B cell (primary cell): Measurements from ENCODE around the gene PLPPR5. TPM values are rescaled to one million over a fixed set of nuclear protein-coding genes. Genes with fewer than 3 reads are reported as not detected.

ENCODE experiments used
- ATAC-seq: fragments of 200-7000 bp; cut with Tn5 transposase; one replicate; pipeline ENCODE4 v1.10.0; 2021; ENCODE audit warnings: low read depth, mild to moderate bottlenecking, moderate number of reproducible peaks, moderate library complexity
- CTCF ChIA-PET: fragments of 350-600 bp; sonication (Branson Sonifier 250); formaldehyde crosslinking; loops from one replicate; lab custom pipeline; 2021; ENCODE audit warnings: antibody characterized with exemption, inconsistent platforms; lab: Charles Lee
- POLR2A ChIA-PET: fragments of 350-600 bp; sonication (Branson Sonifier 250); formaldehyde crosslinking; loops from one replicate; lab custom pipeline; 2021; ENCODE audit warnings: antibody characterized with exemption; lab: Charles Lee
- DNase-seq: peaks from one replicate; pipeline ENCODE4 v3.0.0; 2013
- H2AFZ ChIP-seq: 2 replicates; pipeline ENCODE4 v1.6.1; 2012; ENCODE audit warnings: mild to moderate bottlenecking, low read depth, low read length; ENCODE audit not compliant: insufficient read depth, poor library complexity, severe bottlenecking
- H3K27ac ChIP-seq, 2 donors: 1 replicate in 1 of 2; 2 replicates in 1 of 2; pipeline ENCODE4 v1.5.1; 2012 to 2013; ENCODE audit warnings: low read length in 2 of 2, mild to moderate bottlenecking in 2 of 2, moderate library complexity in 1 of 2
- H3K27me3 ChIP-seq, 4 experiments: fragments of 200-600 bp in 1 of 4; sonication (generic) in 1 of 4; replicated peaks in 1 of 4; 1 replicate in 2 of 4; 2 replicates in 2 of 4; pipeline versions ENCODE4 v1.6.1 to v1.7.0; 2013 to 2016; ENCODE audit warnings: low read length in 3 of 4, mild to moderate bottlenecking in 2 of 4, mixed read lengths in 1 of 4, moderate library complexity in 1 of 4; ENCODE audit not compliant: insufficient read depth in 4 of 4, control insufficient read depth in 3 of 4; ENCODE audit errors: control extremely low read depth in 1 of 4
- H3K36me3 ChIP-seq, 2 experiments: replicated peaks in 1 of 2; 1 replicate in 1 of 2; 2 replicates in 1 of 2; pipeline versions ENCODE4 v1.6.1 to v1.7.1; 2013; ENCODE audit warnings: low read length in 1 of 2; ENCODE audit not compliant: insufficient read depth in 2 of 2, control insufficient read depth in 1 of 2; ENCODE audit errors: control extremely low read depth in 1 of 2, extremely low read depth in 1 of 2
- H3K4me1 ChIP-seq, 2 donors: fragments of 200-600 bp in 1 of 2; sonication (generic) in 1 of 2; 1 replicate in 1 of 2; 2 replicates in 1 of 2; pipeline versions ENCODE4 v1.5.1 to v1.6.1; 2013 to 2017; ENCODE audit warnings: low read length in 2 of 2; ENCODE audit not compliant: control insufficient read depth in 2 of 2, insufficient read depth in 2 of 2
- H3K4me2 ChIP-seq: replicated peaks from 2 replicates; pipeline ENCODE3; 2012; ENCODE audit warnings: mild to moderate bottlenecking, low read depth, low read length; ENCODE audit not compliant: poor library complexity, severe bottlenecking
- H3K4me3 ChIP-seq, 5 experiments: fragments of 200-600 bp in 1 of 5; sonication (generic) in 1 of 5; 1 replicate in 3 of 5; 2 replicates in 2 of 5; pipeline versions ENCODE4 v1.5.1 to v1.7.0; 2011 to 2016; ENCODE audit warnings: low read length in 4 of 5, mild to moderate bottlenecking in 4 of 5, low read depth in 2 of 5, control low read depth in 1 of 5, moderate library complexity in 1 of 5; ENCODE audit not compliant: insufficient read depth in 1 of 5; ENCODE audit errors: control extremely low read depth in 1 of 5, extremely low read depth in 1 of 5
- H3K79me2 ChIP-seq: fragments of 200-600 bp; sonication (generic); one replicate; pipeline ENCODE4 v1.6.0; 2016; ENCODE audit warnings: low read length; ENCODE audit not compliant: control insufficient read depth, insufficient read depth
- H3K9ac ChIP-seq: fragments of 200-600 bp; sonication (generic); 2 replicates; pipeline ENCODE4 v1.6.1; 2017; ENCODE audit warnings: mild to moderate bottlenecking, low read length, moderate library complexity
- H3K9me3 ChIP-seq, 3 donors: one replicate each; pipeline versions ENCODE4 v1.6.1 to v1.7.1; 2013; ENCODE audit warnings: low read length in 2 of 3; ENCODE audit not compliant: control insufficient read depth in 2 of 3, insufficient read depth in 1 of 3; ENCODE audit errors: control extremely low read depth in 1 of 3
- H4K20me1 ChIP-seq: 2 replicates; pipeline ENCODE4 v1.6.0; 2012; ENCODE audit warnings: mild to moderate bottlenecking, low read length; ENCODE audit not compliant: insufficient read depth, control insufficient read depth, poor library complexity, severe bottlenecking
- H3K27ac Mint-ChIP-seq: one replicate; pipeline ENCODE4 v1.8.0; 2021; ENCODE audit warnings: mixed read lengths
- H3K27me3 Mint-ChIP-seq: one replicate; pipeline ENCODE4 v1.8.0; 2021; ENCODE audit warnings: mixed read lengths
- H3K4me1 Mint-ChIP-seq: one replicate; pipeline ENCODE4 v1.8.0; 2021; ENCODE audit warnings: mixed read lengths
- H3K4me3 Mint-ChIP-seq: one replicate; pipeline ENCODE4 v1.8.0; 2021; ENCODE audit warnings: mixed read lengths
- H3K9me3 Mint-ChIP-seq: one replicate; pipeline ENCODE4 v1.8.0; 2022; ENCODE audit warnings: mixed read lengths; ENCODE audit not compliant: insufficient read depth
- CTCF ChIP-seq: fragments of 200-600 bp; IDR thresholded peaks from one replicate; pipeline ENCODE4 v1.8.0; 2022; ENCODE audit warnings: antibody characterized with exemption, mild to moderate bottlenecking
- EZH2 ChIP-seq: IDR thresholded peaks from 2 replicates; pipeline ENCODE4 v1.6.1; 2012; ENCODE audit warnings: borderline replicate concordance, low read depth, mild to moderate bottlenecking, moderate library complexity, low read length; ENCODE audit not compliant: insufficient read depth, poor library complexity, severe bottlenecking
- whole genome bisulfite sequencing: methylation state at CpG from one replicate; pipeline ENCODE4 v1.1.5; 2013; ENCODE audit warnings: missing lambda C conversion rate; ENCODE audit not compliant: insufficient coverage; 5-methylcytosine and 5-hydroxymethylcytosine counted together
- intact Hi-C: fragments of 100-400 bp; cut with micrococcal nuclease; formaldehyde crosslinking; loops from one replicate; pipeline ENCODE4 v1.10.0; 2022
- polyA plus RNA-seq: library from polyadenylated mRNA; depleted of rRNA; stranded (reverse); fragments of >200 nt; gene quantifications from 2 replicates; pipeline ENCODE4 v1.2.3, GENCODE V29; 2012
- total RNA-seq, 2 donors: library from RNA; stranded (reverse); fragments of 120-200 nt in 1 of 2; gene quantifications; 1 replicate in 1 of 2; 2 replicates in 1 of 2; pipeline versions ENCODE4 v1.2.3 to v1.2.4, GENCODE V29; 2013 to 2022

Gene PLPPR5
- total and polyA plus RNA-seq, 2 donors (not counting 1 experiment from before 2014, with no cell fraction given), result not detected

- no peaks in the 10 kb centered on the region for H4K20me1 ChIP-seq
- no peak overlapping the region for H3K4me3 Mint-ChIP-seq
- H3K4me1 ChIP-seq, result no peaks in the 10 kb centered on the region
- ATAC-seq (no peak), DNase-seq (no peak)
- H3K27me3 Mint-ChIP-seq, result no peaks in the 10 kb centered on the region
- no peak overlapping the region for H3K27ac ChIP-seq
- TF ChIP-seq EZH2 (no peak), CTCF (no peak)
- ChIA-PET CTCF (interaction anchor here (1.5 kb wide), 1 partner anchor 145 kb away, joined by 9 read pairs; no protein-coding TSS in a partner anchor), POLR2A (no interaction called here)
- H3K9ac ChIP-seq, result no peak overlapping the region
- H3K9me3 Mint-ChIP-seq, result no peaks in the 10 kb centered on the region
- H3K4me3 ChIP-seq, result no peak overlapping the region
- H3K79me2 ChIP-seq, result no peaks in the 10 kb centered on the region
- H3K27me3 ChIP-seq, result no peaks in the 10 kb centered on the region
- no peak overlapping the region for H2AFZ ChIP-seq
- 93% methylated on average over 3 of the region's 5 CpGs for WGBS
- H3K4me2 ChIP-seq, result no peak overlapping the region
- H3K9me3 ChIP-seq, result no peaks in the 10 kb centered on the region
- intact Hi-C loops, result no loop called here
- no peak overlapping the region for H3K27ac Mint-ChIP-seq
- no peaks in the 10 kb centered on the region for H3K4me1 Mint-ChIP-seq
- H3K36me3 ChIP-seq, result no peaks in the 10 kb centered on the region
Measured at GRCh38 chr1:98939471-98939870, 65.2 kb downstream of the PLPPR5 start.

- no peak for TF ChIP-seq EZH2
- intact Hi-C loops, result no loop called here
- Histone ChIP-seq H3K36me3 (no peaks in the 10 kb centered on the region), H2AFZ (no peak overlapping the region), H3K79me2 (no peaks in the 10 kb centered on the region), H3K4me1 (no peaks in the 10 kb centered on the region), H3K27me3 (no peaks in the 10 kb centered on the region), H3K4me2 (no peak overlapping the region), H3K9me3 (no peaks in the 10 kb centered on the region), H4K20me1 (no peaks in the 10 kb centered on the region), H3K27ac (no peak overlapping the region), H3K4me3 (no peak overlapping the region), H3K9ac (no peak overlapping the region)
- Mint-ChIP-seq H3K9me3 (no peaks in the 10 kb centered on the region), H3K27ac (no peak overlapping the region), H3K4me1 (no peaks in the 10 kb centered on the region), H3K27me3 (no peaks in the 10 kb centered on the region), H3K4me3 (no peak overlapping the region)
- DNase-seq, result no peak
- CTCF ChIA-PET, result no interaction called here
- POLR2A ChIA-PET, result no interaction called here
- no peak for ATAC-seq
Measured at GRCh38 chr1:98937347-98937746, 67.3 kb downstream of the PLPPR5 start.
